Left lung (tissue), 14 donors: ENCODE measurements around the gene HSD3B2. TPM values are rescaled to one million over a fixed set of nuclear protein-coding genes. Genes with fewer than 3 reads are reported as not detected.

Source experiments
- ATAC-seq: fragments of 200-7000 bp; cut with Tn5 transposase; one replicate; pipeline ENCODE4 v1.9.1; 2020; ENCODE audit warnings: moderate library complexity
- DNase-seq, 4 donors: peaks; one replicate each; pipeline ENCODE4 v3.0.0-alpha.2; 2013 to 2020
- H3K27ac ChIP-seq, 2 donors: fragments of 200-600 bp; sonication (generic) in 1 of 2; one replicate each; pipeline versions ENCODE4 v1.5.0 to v1.8.0; 2020 to 2021
- H3K27me3 ChIP-seq, 2 donors: fragments of 200-600 bp; sonication (generic) in 1 of 2; one replicate each; pipeline versions ENCODE4 v1.5.0 to v1.8.0; 2020 to 2021
- H3K36me3 ChIP-seq, 2 donors: fragments of 200-600 bp; sonication (generic) in 1 of 2; one replicate each; pipeline versions ENCODE4 v1.5.0 to v1.8.0; 2020 to 2021
- H3K4me1 ChIP-seq, 2 donors: fragments of 200-600 bp; one replicate each; pipeline ENCODE4 v1.8.0; 2021
- H3K4me3 ChIP-seq, 2 donors: fragments of 200-600 bp; sonication (generic) in 1 of 2; one replicate each; pipeline versions ENCODE4 v1.5.0 to v1.8.0; 2020 to 2021; ENCODE audit warnings: mild to moderate bottlenecking in 1 of 2
- H3K9me3 ChIP-seq, 2 donors: fragments of 200-600 bp; sonication (generic) in 1 of 2; one replicate each; pipeline versions ENCODE4 v1.5.0 to v1.8.0; 2020 to 2021
- intact Hi-C, 2 donors: fragments of 100-400 bp; cut with DNase I; formaldehyde crosslinking; loops; one replicate each; pipeline versions ENCODE4 v1.11.2 to v1.14.2; 2022
- long read RNA-seq, 12 donors: library from polyadenylated mRNA in 2 of 12; unstranded in 2 of 12; transcript quantifications; one replicate each; pipeline ENCODE4 v2.0.0 and lab custom pipeline, GENCODE V29; 2019 to 2026
- polyA plus RNA-seq, 6 donors: library from polyadenylated mRNA; unstranded; fragments of 120-200 nt; gene quantifications; one replicate each; pipeline ENCODE4 v1.2.1, GENCODE V29; 2013; ENCODE audit not compliant: insufficient read length in 6 of 6
- total RNA-seq, 2 donors: library from RNA; stranded (reverse); fragmentation: NEBNext Ultra II Directional; extraction: Animal tissue kit (Norgen Biotek cat#: 25700); gene quantifications; one replicate each; pipeline ENCODE4 v1.2.1, GENCODE V29; 2021
- TF ChIP-seq, protein P1 (sequence below), 2 donors: fragments of 200-600 bp; sonication (generic) in 1 of 2; IDR thresholded peaks; one replicate each; pipeline versions ENCODE4 v1.5.0 to v1.8.0; 2021; ENCODE audit warnings: antibody characterized with exemption in 2 of 2
- donor health status: DM: no; HTN: yes; CAD: no.
- donor health status: DM: no; HTN: no; CAD: no.

HSD3B2 gene
- total RNA-seq (not detected), polyA plus RNA-seq (under 1 TPM in 3 of 6 donors, not detected in 3; 0.17 to 0.18 (median 0.18) TPM)
- long read RNA-seq, donor 1 = 0 reads
- long read RNA-seq, donor 2 = 0 reads
- long read RNA-seq, donor 3 = 0 reads
- long read RNA-seq, donor 4 = 0 reads
- long read RNA-seq, donor 5 = 0 reads
- long read RNA-seq, donor 6 = 0 reads
- long read RNA-seq, donor 7 = 0 reads
- long read RNA-seq, donor 8 = 0 reads
- long read RNA-seq, donor 9 = 0 reads
- long read RNA-seq, donor 10 = 0 reads
- long read RNA-seq, donor 11 = 0 reads
- long read RNA-seq, donor 12 = 0 reads

DNA sequence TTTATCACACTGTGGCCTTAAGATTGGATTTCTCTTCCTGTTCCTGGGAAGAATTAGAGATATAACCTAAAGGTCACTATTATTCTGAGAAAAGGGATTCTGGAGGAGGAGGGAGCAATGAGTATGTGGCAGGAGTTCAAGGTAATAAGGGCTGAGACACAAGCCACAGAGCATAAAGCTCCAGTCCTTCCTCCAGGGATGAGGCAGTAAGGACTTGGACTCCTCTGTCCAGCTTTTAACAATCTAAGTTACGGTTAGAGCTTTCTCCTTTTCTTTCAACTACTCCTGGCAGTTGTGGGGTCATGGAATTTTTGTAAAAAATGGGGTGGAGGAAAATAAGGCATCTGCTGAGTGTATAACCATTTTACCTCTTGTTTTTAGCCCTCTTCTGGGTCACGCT is at the start of gene HSD3B2:
TSS of gene HSD3B2 (plus strand) at position 201 of the 400 bp plus-strand sequence. CDS start 270 bp downstream, outside the sequence.
- no peaks in the 10 kb centered on the region for H3K4me1 ChIP-seq
- no peak within 1 kb of the TSS for H3K27ac ChIP-seq
- ATAC-seq = no peak
- no peaks in the 10 kb centered on the region for H3K9me3 ChIP-seq
- DNase-seq = no peak
- intact Hi-C loops = no loop called here
- TF ChIP-seq, protein P1, sequence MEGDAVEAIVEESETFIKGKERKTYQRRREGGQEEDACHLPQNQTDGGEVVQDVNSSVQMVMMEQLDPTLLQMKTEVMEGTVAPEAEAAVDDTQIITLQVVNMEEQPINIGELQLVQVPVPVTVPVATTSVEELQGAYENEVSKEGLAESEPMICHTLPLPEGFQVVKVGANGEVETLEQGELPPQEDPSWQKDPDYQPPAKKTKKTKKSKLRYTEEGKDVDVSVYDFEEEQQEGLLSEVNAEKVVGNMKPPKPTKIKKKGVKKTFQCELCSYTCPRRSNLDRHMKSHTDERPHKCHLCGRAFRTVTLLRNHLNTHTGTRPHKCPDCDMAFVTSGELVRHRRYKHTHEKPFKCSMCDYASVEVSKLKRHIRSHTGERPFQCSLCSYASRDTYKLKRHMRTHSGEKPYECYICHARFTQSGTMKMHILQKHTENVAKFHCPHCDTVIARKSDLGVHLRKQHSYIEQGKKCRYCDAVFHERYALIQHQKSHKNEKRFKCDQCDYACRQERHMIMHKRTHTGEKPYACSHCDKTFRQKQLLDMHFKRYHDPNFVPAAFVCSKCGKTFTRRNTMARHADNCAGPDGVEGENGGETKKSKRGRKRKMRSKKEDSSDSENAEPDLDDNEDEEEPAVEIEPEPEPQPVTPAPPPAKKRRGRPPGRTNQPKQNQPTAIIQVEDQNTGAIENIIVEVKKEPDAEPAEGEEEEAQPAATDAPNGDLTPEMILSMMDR (IDR thresholded peaks at IDR 0.05) = no peak
- H3K27me3 ChIP-seq = no peaks in the 10 kb centered on the region
- H3K4me3 ChIP-seq = no peak within 1 kb of the TSS
- H3K36me3 ChIP-seq = no peaks in the 10 kb centered on the region

GRCh38 chr1:119366424-119366823 is 48.5 kb upstream of the HSD3B2 start:
- no peaks in the 10 kb centered on the region for H3K9me3 ChIP-seq
- no peak for DNase-seq
- no peaks in the 10 kb centered on the region for H3K4me1 ChIP-seq
- no peak overlapping the region for H3K27ac ChIP-seq
- intact Hi-C loops = loop anchor here in 1 of 2 donors (10.0 kb wide), 1 partner anchor 82 kb away; no protein-coding TSS in a partner anchor
- no peak overlapping the region for H3K4me3 ChIP-seq
- H3K36me3 ChIP-seq = no peaks in the 10 kb centered on the region
- no peak for ATAC-seq
- no peaks in the 10 kb centered on the region for H3K27me3 ChIP-seq
- TF ChIP-seq, protein P1 (IDR thresholded peaks at IDR 0.05) = no peak

- Histone ChIP-seq H3K4me1 (no peaks in the 10 kb centered on the region), H3K36me3 (no peaks in the 10 kb centered on the region), H3K9me3 (no peaks in the 10 kb centered on the region), H3K27ac (no peak overlapping the region), H3K27me3 (no peaks in the 10 kb centered on the region), H3K4me3 (no peak overlapping the region)
- DNase-seq = peak in 2 of 4 donors; percentile 38 to 42
- TF ChIP-seq, protein P1 (IDR thresholded peaks at IDR 0.05) = peak in 1 of 2 donors; percentile 66
- intact Hi-C loops = loop anchor here in 1 of 2 donors (10.0 kb wide), 1 partner anchor 83 kb away; no protein-coding TSS in a partner anchor
- peak; percentile 68 for ATAC-seq
These were observed 47.4 kb upstream of the HSD3B2 start for GRCh38 chr1:119367432-119368124.

GRCh38 chr1:119368554-119368953 is 46.4 kb upstream of the HSD3B2 start, which contains the start of gene HAO2:
Gene HAO2, plus strand, starts transcription at chr1:119368785. Its CDS starts 12,301 bp downstream, at chr1:119381086.
- Histone ChIP-seq H3K27me3 (no peaks in the 10 kb centered on the region), H3K4me1 (no peaks in the 10 kb centered on the region), H3K4me3 (no peak within 1 kb of the TSS), H3K27ac (no peak within 1 kb of the TSS), H3K9me3 (no peaks in the 10 kb centered on the region), H3K36me3 (no peaks in the 10 kb centered on the region)
- TF ChIP-seq, protein P1 (IDR thresholded peaks at IDR 0.05) = no peak
- no peak for DNase-seq
- intact Hi-C loops = loop anchor here in 1 of 2 donors (10.0 kb wide), 1 partner anchor 84 kb away; no protein-coding TSS in a partner anchor
- peak; percentile 49 for ATAC-seq

DNA sequence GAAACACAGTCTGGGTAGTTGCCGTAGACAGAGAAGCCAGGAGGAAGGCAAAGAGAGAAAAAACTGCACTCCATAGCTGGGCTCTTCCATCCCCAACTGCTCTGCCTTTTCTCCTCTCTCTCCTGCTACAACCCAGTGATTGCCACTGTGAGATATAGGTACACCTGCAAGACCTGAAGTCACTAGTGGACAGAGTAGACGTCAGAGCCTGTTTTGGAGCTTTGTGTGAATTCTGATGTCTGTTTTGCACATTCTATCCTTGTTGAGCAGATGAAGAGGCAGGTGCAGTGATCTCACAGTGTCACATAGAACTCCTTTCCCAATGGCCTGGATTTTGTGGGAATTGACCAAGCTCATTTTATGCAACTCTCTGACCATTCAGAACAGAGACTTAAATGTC is 44.2 kb upstream of the HSD3B2 start:
- intact Hi-C loops = no loop called here
- ATAC-seq = no peak
- Histone ChIP-seq H3K27me3 (no peaks in the 10 kb centered on the region), H3K9me3 (no peaks in the 10 kb centered on the region), H3K4me1 (no peaks in the 10 kb centered on the region), H3K27ac (no peak overlapping the region), H3K36me3 (no peaks in the 10 kb centered on the region), H3K4me3 (no peak overlapping the region)
- DNase-seq = no peak
- TF ChIP-seq, protein P1 (IDR thresholded peaks at IDR 0.05) = no peak
